Upper lobe of left lung (tissue), 6 donors: Measurements from ENCODE around the gene SLC17A2. TPM values are rescaled to one million over a fixed set of nuclear protein-coding genes. Genes with fewer than 3 reads are reported as not detected.

Experiments
- ATAC-seq, 2 donors: fragments of 200-7000 bp; cut with Tn5 transposase; one replicate each; pipeline ENCODE4 v1.9.1; 2022; ENCODE audit warnings: mild to moderate bottlenecking in 2 of 2, moderate library complexity in 2 of 2; ENCODE audit not compliant: low FRiP score in 2 of 2
- DNase-seq, 2 donors: peaks; one replicate each; pipeline ENCODE4 v3.0.0-alpha.2; 2019 to 2020
- H3K27ac ChIP-seq, 4 donors: fragments of 200-600 bp; sonication (generic); one replicate each; pipeline ENCODE4 v1.5.1; 2016 to 2019
- H3K27me3 ChIP-seq, 4 donors: fragments of 200-600 bp; sonication (generic); one replicate each; pipeline ENCODE4 v1.5.1; 2017 to 2019
- H3K36me3 ChIP-seq, 4 donors: fragments of 200-600 bp; sonication (generic); one replicate each; pipeline ENCODE4 v1.5.1; 2016 to 2019
- H3K4me1 ChIP-seq, 4 donors: fragments of 200-600 bp; sonication (generic); one replicate each; pipeline ENCODE4 v1.5.1; 2018 to 2019
- H3K4me3 ChIP-seq, 4 donors: fragments of 200-600 bp; sonication (generic); one replicate each; pipeline ENCODE4 v1.5.1; 2017 to 2019; ENCODE audit warnings: mild to moderate bottlenecking in 2 of 4, moderate library complexity in 1 of 4
- H3K9me3 ChIP-seq, 4 donors: fragments of 200-600 bp; sonication (generic); one replicate each; pipeline ENCODE4 v1.5.1; 2018 to 2019
- CTCF ChIP-seq, 6 experiments: fragments of 450-650 bp in 4 of 6; fragments of 200-600 bp in 2 of 6; sonication (generic) in 2 of 6; IDR thresholded peaks; one replicate each; pipeline ENCODE4 v1.5.1; 2016 to 2019; ENCODE audit warnings: antibody characterized with exemption in 6 of 6
- EP300 ChIP-seq, 4 donors: sonication (generic); formaldehyde crosslinking; IDR thresholded peaks; one replicate each; pipeline ENCODE4 v1.5.1; 2017; ENCODE audit warnings: antibody characterized with exemption in 4 of 4, control low read depth in 2 of 4
- POLR2A ChIP-seq, 4 donors: fragments of 450-650 bp; IDR thresholded peaks; one replicate each; pipeline ENCODE4 v1.5.1; 2016 to 2017; ENCODE audit warnings: antibody characterized with exemption in 4 of 4, mild to moderate bottlenecking in 2 of 4
- POLR2AphosphoS5 ChIP-seq, 2 donors: sonication (generic); formaldehyde crosslinking; IDR thresholded peaks; one replicate each; pipeline ENCODE4 v1.5.1; 2017; ENCODE audit warnings: antibody characterized with exemption in 2 of 2
- WGBS, 2 donors: methylation state at CpG; one replicate each; pipeline ENCODE4 v1.1.5; 2017 to 2018; 5-methylcytosine and 5-hydroxymethylcytosine counted together
- total RNA-seq, 6 donors: library from RNA; depleted of rRNA in 4 of 6; stranded (reverse); fragments of >200 nt in 4 of 6; gene quantifications; one replicate each; pipeline versions ENCODE4 v1.1.0 to v1.2.1, GENCODE V29; 2016 to 2021
- donor health status: DM: no; HTN: no; CAD: no; lungs with moderate emphysema.
- donor health status: DM: no; HTN: yes; CAD: no; lungs with severe emphysema.

SLC17A2 gene
- total RNA-seq, 6 donors from 2014 or later, result not detected

- H3K27me3 ChIP-seq, result no peaks in the 10 kb centered on the region
- no peaks in the 10 kb centered on the region for H3K36me3 ChIP-seq
- no peak overlapping the region for H3K4me3 ChIP-seq
- H3K27ac ChIP-seq, result no peak overlapping the region
- no peak for ATAC-seq
- no peak for TF ChIP-seq CTCF (IDR thresholded peaks at IDR 0.05)
- no peak for TF ChIP-seq POLR2A (IDR thresholded peaks at IDR 0.05)
- no peaks in the 10 kb centered on the region for H3K9me3 ChIP-seq
- WGBS, 2 donors, result 63 to 68% methylated on average over 3 of the region's 3 CpGs
- no peaks in the 10 kb centered on the region for H3K4me1 ChIP-seq
- DNase-seq, result no peak
Measured at GRCh38 chr6:25868436-25869183, 61.9 kb downstream of the SLC17A2 start.

GRCh38 chr6:25866011-25866410 is 64.5 kb downstream of the SLC17A2 start:
- WGBS, 2 donors, result 14 to 17% methylated on average over 3 of the region's 3 CpGs
- ATAC-seq, result no peak
- TF ChIP-seq EP300 (IDR thresholded peaks at IDR 0.05) (no peak), POLR2AphosphoS5 (IDR thresholded peaks at IDR 0.05) (no peak), POLR2A (IDR thresholded peaks at IDR 0.05) (no peak), CTCF (IDR thresholded peaks at IDR 0.05) (no peak)

GRCh38 chr6:25863360-25863759 is 67.1 kb downstream of the SLC17A2 start:
- no peak for DNase-seq
- 57 to 63% methylated on average over 2 of the region's 2 CpGs for WGBS, 2 donors

More at GRCh38 chr6:25866011-25866410, 64.5 kb downstream of the SLC17A2 start:
- Histone ChIP-seq H3K4me1 (no peaks in the 10 kb centered on the region), H3K27ac (no peak overlapping the region), H3K9me3 (no peaks in the 10 kb centered on the region), H3K27me3 (no peaks in the 10 kb centered on the region), H3K4me3 (no peak overlapping the region), H3K36me3 (no peaks in the 10 kb centered on the region)
- DNase-seq, result no peak

More at GRCh38 chr6:25863360-25863759, 67.1 kb downstream of the SLC17A2 start:
- H3K9me3 ChIP-seq, result no peaks in the 10 kb centered on the region
- no peaks in the 10 kb centered on the region for H3K36me3 ChIP-seq
- no peak overlapping the region for H3K4me3 ChIP-seq
- H3K27me3 ChIP-seq, result no peaks in the 10 kb centered on the region
- no peak overlapping the region for H3K27ac ChIP-seq
- TF ChIP-seq EP300 (IDR thresholded peaks at IDR 0.05), result no peak
- TF ChIP-seq CTCF (IDR thresholded peaks at IDR 0.05), result no peak
- no peak for TF ChIP-seq POLR2A (IDR thresholded peaks at IDR 0.05)
- ATAC-seq, result no peak
- no peaks in the 10 kb centered on the region for H3K4me1 ChIP-seq

Other genes starting within 250 kb of the SLC17A2 start
- gene SLC17A4, start 175.9 kb downstream of the SLC17A2 start, total RNA-seq, result not detected
- gene SLC17A1, start 98.6 kb downstream of the SLC17A2 start, total RNA-seq, result not detected
- under 1 TPM in 1 of 6 donors, not detected in 5; 0.40 TPM for gene SLC17A3, start 56.4 kb downstream of the SLC17A2 start, total RNA-seq
- 10 to 100 TPM in 5 of 6 donors, 1 to 10 TPM in 1; 9.0 to 22.0 (median 14.7) TPM for gene TRIM38, start 32.1 kb upstream of the SLC17A2 start, total RNA-seq
- gene HFE, start 156.7 kb upstream of the SLC17A2 start, total RNA-seq, result 10 to 100 TPM in 2 of 6 donors, 1 to 10 TPM in 4; 3.8 to 26.2 (median 8.5) TPM